Measurements from ENCODE around the gene NCKAP5.

The NCKAP5 gene

GRCh38 chr2:132911726-132912724 is 656.2 kb downstream of the NCKAP5 start:
- DNase-seq (ENCODE audit: low read depth): no peak
- no peak for TF ChIP-seq CTCF (IDR thresholded peaks at IDR 0.05; ENCODE audit: control insufficient read depth, extremely low read depth, insufficient read depth)

GRCh38 chr2:132910432-132910831 is 657.8 kb downstream of the NCKAP5 start:
- H3K4me3 ChIP-seq (ENCODE audit: low read depth, low read length): no peak overlapping the region
- DNase-seq (ENCODE audit: low read depth): no peak
- no peak for TF ChIP-seq CTCF (IDR thresholded peaks at IDR 0.05; ENCODE audit: control insufficient read depth, extremely low read depth, insufficient read depth)

More at GRCh38 chr2:132911726-132912724, 656.2 kb downstream of the NCKAP5 start:
- H3K4me3 ChIP-seq (ENCODE audit: low read depth, low read length): no peak overlapping the region

GRCh38 chr2:132909427-132909826 is 658.8 kb downstream of the NCKAP5 start:
- no peak for DNase-seq (ENCODE audit: low read depth)
- no peak for TF ChIP-seq CTCF (IDR thresholded peaks at IDR 0.05; ENCODE audit: control insufficient read depth, extremely low read depth, insufficient read depth)
- H3K4me3 ChIP-seq (ENCODE audit: low read depth, low read length): no peak overlapping the region

GRCh38 chr2:132904142-132904842 is 664.0 kb downstream of the NCKAP5 start:
- no peak overlapping the region for H3K4me3 ChIP-seq (ENCODE audit: low read depth, low read length)
- no peak for DNase-seq (ENCODE audit: low read depth)
- TF ChIP-seq CTCF (IDR thresholded peaks at IDR 0.05; ENCODE audit: control insufficient read depth, extremely low read depth, insufficient read depth): no peak

- H3K4me3 ChIP-seq (ENCODE audit: low read depth, low read length): no peak overlapping the region
- no peak for DNase-seq (ENCODE audit: low read depth)
- TF ChIP-seq CTCF (IDR thresholded peaks at IDR 0.05; ENCODE audit: control insufficient read depth, extremely low read depth, insufficient read depth): no peak
Measured at GRCh38 chr2:132902626-132903025, 665.6 kb downstream of the NCKAP5 start.

GRCh38 chr2:132901661-132902060 is 666.6 kb downstream of the NCKAP5 start:
- TF ChIP-seq CTCF (IDR thresholded peaks at IDR 0.05; ENCODE audit: control insufficient read depth, extremely low read depth, insufficient read depth): no peak

More at GRCh38 chr2:132901661-132902060, 666.6 kb downstream of the NCKAP5 start:
- H3K4me3 ChIP-seq (ENCODE audit: low read depth, low read length): no peak overlapping the region
- DNase-seq (ENCODE audit: low read depth): no peak

Measured in LNCaP clone FGC (cell line).